ENCODE data around the gene TXLNG. TPM values are rescaled to one million over a fixed set of nuclear protein-coding genes. Genes with fewer than 3 reads are reported as not detected.
"Not testable (repeated sequence)": the region's sequence is repeated elsewhere in the genome, so short reads cannot be mapped to it uniquely, and the experiment has no call there.

Gene TXLNG
- polyA plus RNA-seq, 1 of the 3 experiments (the other 2 are of a cell fraction), result 12.1 TPM

- Histone ChIP-seq H3K36me3 (replicated peaks in 1 of 2; ENCODE audit: control insufficient read depth in 1 of 2, insufficient read depth in 2 of 2, low read length in 1 of 2) (no peaks in the 10 kb centered on the region), H3K4me1 (ENCODE audit: control insufficient read depth in 1 of 2, insufficient read depth in 2 of 2, low read depth in 1 of 2, low read length in 1 of 2) (no peaks in the 10 kb centered on the region), H3K9me3 (no peaks in the 10 kb centered on the region), H3F3A (replicated peaks; ENCODE audit: insufficient read depth) (peaks cover 6% of the 10 kb centered on the region), H4K20me1 (ENCODE audit: insufficient read depth) (no peaks in the 10 kb centered on the region), H2AFZ (ENCODE audit: low read depth) (no peak overlapping the region), H3K27me3 (ENCODE audit: insufficient read depth) (no peaks in the 10 kb centered on the region), H3K9ac (no peak overlapping the region), H3K4me3 (ENCODE audit: low read depth in 2 of 2, low read length in 1 of 2) (no peak overlapping the region), H3K27ac (ENCODE audit: low read depth in 2 of 2, low read length in 1 of 2) (peak overlapping the region in 1 of 2 experiments; percentile 7; a peak in 1 of 4 replicates), H3K79me2 (ENCODE audit: insufficient read depth) (no peaks in the 10 kb centered on the region), H3K9me2 (no peaks in the 10 kb centered on the region), H3K4me2 (no peak overlapping the region)
- no peak for TF ChIP-seq IRF3 (IDR thresholded peaks at IDR 0.05; ENCODE audit: low read depth, low read length)
- DNase-seq, result no peak
- ChIA-PET CTCF (interaction anchor here (1.3 kb wide), 1 partner anchor 48 kb away, joined by 3 read pairs; no protein-coding TSS in a partner anchor), POLR2A (no interaction called here)
Observed at GRCh38 chrX:16778545-16778944, 7.7 kb upstream of the TXLNG start.

GRCh38 chrX:16778993-16779392 is 7.3 kb upstream of the TXLNG start:
- no peaks in the 10 kb centered on the region for H4K20me1 ChIP-seq (ENCODE audit: insufficient read depth)
- no peaks in the 10 kb centered on the region for H3K4me1 ChIP-seq (ENCODE audit: control insufficient read depth in 1 of 2, insufficient read depth in 2 of 2, low read depth in 1 of 2, low read length in 1 of 2)
- ChIA-PET CTCF (interaction anchor here (1.3 kb wide), 1 partner anchor 47 kb away, joined by 3 read pairs; no protein-coding TSS in a partner anchor), POLR2A (no interaction called here)
- H3F3A ChIP-seq (replicated peaks; ENCODE audit: insufficient read depth), result peaks cover 6% of the 10 kb centered on the region
- no peak overlapping the region for H3K4me2 ChIP-seq
- no peak overlapping the region for H3K9ac ChIP-seq
- H3K27me3 ChIP-seq (ENCODE audit: insufficient read depth), result no peaks in the 10 kb centered on the region
- H3K9me2 ChIP-seq, result no peaks in the 10 kb centered on the region
- no peak for DNase-seq
- H3K27ac ChIP-seq (ENCODE audit: low read depth in 2 of 2, low read length in 1 of 2), result peak overlapping the region in 1 of 2 experiments; percentile 7; a peak in 1 of 4 replicates
- H3K79me2 ChIP-seq (ENCODE audit: insufficient read depth), result no peaks in the 10 kb centered on the region
- H2AFZ ChIP-seq (ENCODE audit: low read depth), result no peak overlapping the region
- H3K36me3 ChIP-seq (replicated peaks in 1 of 2; ENCODE audit: control insufficient read depth in 1 of 2, insufficient read depth in 2 of 2, low read length in 1 of 2), result no peaks in the 10 kb centered on the region
- H3K9me3 ChIP-seq, result no peaks in the 10 kb centered on the region
- H3K4me3 ChIP-seq (ENCODE audit: low read depth in 2 of 2, low read length in 1 of 2), result no peak overlapping the region
- TF ChIP-seq PBX3 (IDR thresholded peaks at IDR 0.05) (no peak), FOXM1 (IDR thresholded peaks at IDR 0.05; ENCODE audit: low read depth) (no peak), USF2 (IDR thresholded peaks at IDR 0.05; ENCODE audit: borderline replicate concordance, low read depth, low read length) (no peak), RCOR1 (IDR thresholded peaks at IDR 0.05; ENCODE audit: low read length) (no peak), ZBTB33 (IDR thresholded peaks at IDR 0.05; ENCODE audit: borderline replicate concordance, low read depth) (no peak), NRF1 (IDR thresholded peaks at IDR 0.05; ENCODE audit: low read depth, low read length) (no peak), FOXJ3 (CRISPR knock-in tag; IDR thresholded peaks at IDR 0.05) (no peak), IRF3 (IDR thresholded peaks at IDR 0.05; ENCODE audit: low read depth, low read length) (no peak)

- H3K9me3 ChIP-seq; H3K4me3 ChIP-seq (ENCODE audit: low read depth in 2 of 2, low read length in 1 of 2); DNase-seq; H2AFZ ChIP-seq (ENCODE audit: low read depth); POLR2A ChIA-PET; H3K27ac ChIP-seq (ENCODE audit: low read depth in 2 of 2, low read length in 1 of 2); H3K79me2 ChIP-seq (ENCODE audit: insufficient read depth); H3F3A ChIP-seq (replicated peaks; ENCODE audit: insufficient read depth); H4K20me1 ChIP-seq (ENCODE audit: insufficient read depth); H3K27me3 ChIP-seq (ENCODE audit: insufficient read depth); H3K9me2 ChIP-seq; H3K4me2 ChIP-seq; H3K4me1 ChIP-seq (ENCODE audit: control insufficient read depth in 1 of 2, insufficient read depth in 2 of 2, low read depth in 1 of 2, low read length in 1 of 2); H3K36me3 ChIP-seq (replicated peaks in 1 of 2; ENCODE audit: control insufficient read depth in 1 of 2, insufficient read depth in 2 of 2, low read length in 1 of 2); H3K9ac ChIP-seq: not testable (repeated sequence)
- CTCF ChIA-PET, result interaction anchor here (1.3 kb wide), 1 partner anchor 47 kb away, joined by 3 read pairs; no protein-coding TSS in a partner anchor
- 16% methylated on average over 2 of the region's 2 CpGs for WGBS (ENCODE audit: low lambda C conversion rate)
Observed at GRCh38 chrX:16779815-16780214, 6.5 kb upstream of the TXLNG start.
